HCT116 (cell line): ENCODE measurements around the gene BRPF3. TPM values are rescaled to one million over a fixed set of nuclear protein-coding genes. Genes with fewer than 3 reads are reported as not detected.

Experiments
- ATAC-seq: fragments of 200-7000 bp; cut with Tn5 transposase; 2 replicates; pipeline ENCODE4 v1.9.1; 2020; ENCODE audit warnings: mild to moderate bottlenecking, moderate library complexity
- BruUV-seq: library from RNA; stranded (reverse); fragments of 400-500 nt; replicated peaks from 2 replicates; lab custom pipeline; 2021; lab: Mats Ljungman, UMichigan
- CTCF ChIA-PET: fragments of 300-600 bp; sonication (Branson Sonifier 250); formaldehyde crosslinking; loops from one replicate; lab custom pipeline; 2021; ENCODE audit warnings: antibody characterized with exemption; lab: Charles Lee
- POLR2A ChIA-PET: fragments of 300-600, 350-600 bp; sonication (Branson Sonifier 250); formaldehyde crosslinking; loops from one replicate; lab custom pipeline; 2021; ENCODE audit warnings: antibody characterized with exemption; lab: Charles Lee
- RAD21 ChIA-PET, 2 experiments: fragments of 300-600 bp; sonication (Branson Sonifier 250); formaldehyde crosslinking; loops; one replicate each; lab custom pipeline; 2023; ENCODE audit warnings: low total read pairs in 2 of 2; ENCODE audit not compliant: uncharacterized antibody in 2 of 2, unreplicated experiment in 2 of 2, low non-redundant PET in 1 of 2; lab: Charles Lee
- DNase-seq: peaks from one replicate; pipeline ENCODE4 v3.0.0-alpha.2; 2010; ENCODE audit warnings: low read depth, low spot score
- H2AFZ ChIP-seq: fragments of 200-600 bp; shearing (Covaris generic), sonication (generic); 2 replicates; pipeline ENCODE4 v1.6.1; 2017; ENCODE audit warnings: low read depth, mixed run types, mixed read lengths, antibody characterized with exemption, low read length; ENCODE audit not compliant: poor library complexity, severe bottlenecking
- H3K27ac ChIP-seq: 2 replicates; pipeline ENCODE4 v1.5.1; 2012; ENCODE audit warnings: low read depth, low read length
- H3K27me3 ChIP-seq: fragments of 200-600 bp; sonication (generic); 2 replicates; pipeline ENCODE4 v1.6.1; 2016; ENCODE audit warnings: mixed run types, low read length, mixed read lengths; ENCODE audit not compliant: insufficient read depth
- H3K36me3 ChIP-seq, 2 experiments: fragments of 200-500 bp in 1 of 2; fragments of 200-600 bp in 1 of 2; sonication (Bioruptor generic) in 1 of 2; sonication (generic) in 1 of 2; 2 replicates each; pipeline versions ENCODE4 v1.5.1 to v1.6.1; 2014 to 2016; ENCODE audit warnings: low read length in 2 of 2, inconsistent platforms in 1 of 2, mixed read lengths in 1 of 2, mixed run types in 1 of 2; ENCODE audit not compliant: insufficient read depth in 2 of 2, control insufficient read depth in 1 of 2
- H3K4me1 ChIP-seq, 2 experiments: fragments of 200-600 bp in 1 of 2; sonication (generic) in 1 of 2; 2 replicates each; pipeline versions ENCODE4 v1.5.1 to v1.6.1; 2012 to 2017; ENCODE audit warnings: low read length in 2 of 2, inconsistent platforms in 1 of 2, mild to moderate bottlenecking in 1 of 2, mixed read lengths in 1 of 2, mixed run types in 1 of 2, moderate library complexity in 1 of 2; ENCODE audit not compliant: insufficient read depth in 2 of 2, control insufficient read depth in 1 of 2
- H3K4me2 ChIP-seq: fragments of 200-600 bp; sonication (generic); 2 replicates; pipeline ENCODE4 v1.6.1; 2017; ENCODE audit warnings: mixed run types, low read length, mixed read lengths
- H3K4me3 ChIP-seq, 2 experiments: fragments of 200-600 bp in 1 of 2; sonication (generic) in 1 of 2; replicated peaks in 1 of 2; 2 replicates each; pipeline ENCODE4 v1.5.1; 2011 to 2016; ENCODE audit warnings: low read length in 2 of 2, control low read depth in 1 of 2, low read depth in 1 of 2, mild to moderate bottlenecking in 1 of 2, mixed read lengths in 1 of 2, mixed run types in 1 of 2
- H3K79me2 ChIP-seq: fragments of 200-600 bp; sonication (generic); 2 replicates; pipeline ENCODE4 v1.6.1; 2017; ENCODE audit warnings: mild to moderate bottlenecking, mixed run types, low read length, moderate library complexity, mixed read lengths; ENCODE audit not compliant: insufficient read depth
- H3K9ac ChIP-seq: fragments of 200-600 bp; sonication (generic); 2 replicates; pipeline ENCODE4 v1.6.1; 2016; ENCODE audit warnings: low read length, mixed read lengths
- H3K9me2 ChIP-seq: fragments of 200-600 bp; sonication (generic), shearing (Covaris generic); 2 replicates; pipeline ENCODE4 v1.6.1; 2017; ENCODE audit warnings: mixed run types, mild to moderate bottlenecking, moderate library complexity; ENCODE audit not compliant: insufficient read depth
- H3K9me3 ChIP-seq, 2 experiments: fragments of 200-500 bp in 1 of 2; fragments of 200-600 bp in 1 of 2; sonication (Bioruptor generic) in 1 of 2; sonication (generic) in 1 of 2; 2 replicates each; pipeline ENCODE4 v1.6.1; 2014 to 2017; ENCODE audit warnings: low read length in 2 of 2, mixed read lengths in 2 of 2, inconsistent platforms in 1 of 2, low read depth in 1 of 2, mild to moderate bottlenecking in 1 of 2, mixed run types in 1 of 2, moderate library complexity in 1 of 2; ENCODE audit not compliant: control insufficient read depth in 1 of 2, insufficient read depth in 1 of 2
- H4K20me1 ChIP-seq: fragments of 200-600 bp; sonication (generic), shearing (Covaris generic); 2 replicates; pipeline ENCODE4 v1.6.1; 2017; ENCODE audit warnings: mixed run types, mild to moderate bottlenecking, moderate library complexity; ENCODE audit not compliant: insufficient read depth
- ATF3 ChIP-seq: IDR thresholded peaks from 2 replicates; pipeline ENCODE4 v1.6.1; 2012
- CBX3 ChIP-seq: IDR thresholded peaks from 2 replicates; pipeline ENCODE4 v1.6.1; 2012; ENCODE audit warnings: low read depth
- ELF1 ChIP-seq: IDR thresholded peaks from 2 replicates; pipeline ENCODE4 v1.6.1; 2012; ENCODE audit warnings: low read depth, borderline replicate concordance
- EZH2phosphoT487 ChIP-seq: fragments of 200-600 bp; IDR thresholded peaks from 2 replicates; pipeline ENCODE4 v1.6.1; 2018; ENCODE audit warnings: antibody characterized with exemption, borderline replicate concordance
- SRF ChIP-seq: IDR thresholded peaks from 2 replicates; pipeline ENCODE4 v1.6.1; 2012; ENCODE audit warnings: low read depth
- ZNF274 ChIP-seq: fragments of 200-500 bp; sonication (Bioruptor generic); IDR thresholded peaks from 2 replicates; pipeline ENCODE4 v1.6.1; 2014; ENCODE audit warnings: mild to moderate bottlenecking, low read depth, low read length, inconsistent platforms
- intact Hi-C: fragments of 100-400 bp; cut with micrococcal nuclease; formaldehyde crosslinking; loops from 2 replicates; pipeline ENCODE4 v1.10.0; 2022
- total RNA-seq: library from RNA; stranded (reverse); gene quantifications from one replicate; pipeline ENCODE4 v1.2.1, GENCODE V29; 2021; ENCODE audit not compliant: unreplicated experiment
- TF ChIP-seq, protein P1 (sequence below): IDR thresholded peaks from 2 replicates; pipeline ENCODE4 v1.6.1; 2012; ENCODE audit warnings: low read depth

BRPF3 gene
- total RNA-seq, 1 experiment from 2014 or later = 20.3 TPM

DNA sequence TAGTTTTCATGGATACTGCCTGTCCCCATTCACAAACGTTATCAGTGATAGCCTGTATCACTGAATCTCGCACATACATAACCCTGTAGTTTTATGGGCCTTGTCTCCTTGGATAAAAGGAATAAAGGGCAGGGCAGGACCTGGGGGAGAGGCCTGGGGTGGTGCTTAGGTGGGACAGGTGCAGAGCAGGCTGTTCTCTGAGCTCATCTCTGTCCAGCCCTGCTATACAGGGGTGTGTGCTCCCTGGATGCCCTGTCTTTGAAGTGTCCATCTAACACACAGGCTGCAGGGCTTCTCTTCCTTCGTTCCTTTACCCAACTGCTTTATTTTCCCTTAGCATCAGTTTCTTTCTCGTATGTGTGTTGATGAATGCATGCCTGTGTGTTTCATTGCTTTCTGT, 26.4 kb downstream of the BRPF3 start:
- H3K9me2 ChIP-seq = no peaks in the 10 kb centered on the region
- DNase-seq (no peak), ATAC-seq (no peak)
- TF ChIP-seq ELF1 = no peak
- TF ChIP-seq ZNF274 = no peak
- no peak for TF ChIP-seq ATF3
- TF ChIP-seq, protein P1, sequence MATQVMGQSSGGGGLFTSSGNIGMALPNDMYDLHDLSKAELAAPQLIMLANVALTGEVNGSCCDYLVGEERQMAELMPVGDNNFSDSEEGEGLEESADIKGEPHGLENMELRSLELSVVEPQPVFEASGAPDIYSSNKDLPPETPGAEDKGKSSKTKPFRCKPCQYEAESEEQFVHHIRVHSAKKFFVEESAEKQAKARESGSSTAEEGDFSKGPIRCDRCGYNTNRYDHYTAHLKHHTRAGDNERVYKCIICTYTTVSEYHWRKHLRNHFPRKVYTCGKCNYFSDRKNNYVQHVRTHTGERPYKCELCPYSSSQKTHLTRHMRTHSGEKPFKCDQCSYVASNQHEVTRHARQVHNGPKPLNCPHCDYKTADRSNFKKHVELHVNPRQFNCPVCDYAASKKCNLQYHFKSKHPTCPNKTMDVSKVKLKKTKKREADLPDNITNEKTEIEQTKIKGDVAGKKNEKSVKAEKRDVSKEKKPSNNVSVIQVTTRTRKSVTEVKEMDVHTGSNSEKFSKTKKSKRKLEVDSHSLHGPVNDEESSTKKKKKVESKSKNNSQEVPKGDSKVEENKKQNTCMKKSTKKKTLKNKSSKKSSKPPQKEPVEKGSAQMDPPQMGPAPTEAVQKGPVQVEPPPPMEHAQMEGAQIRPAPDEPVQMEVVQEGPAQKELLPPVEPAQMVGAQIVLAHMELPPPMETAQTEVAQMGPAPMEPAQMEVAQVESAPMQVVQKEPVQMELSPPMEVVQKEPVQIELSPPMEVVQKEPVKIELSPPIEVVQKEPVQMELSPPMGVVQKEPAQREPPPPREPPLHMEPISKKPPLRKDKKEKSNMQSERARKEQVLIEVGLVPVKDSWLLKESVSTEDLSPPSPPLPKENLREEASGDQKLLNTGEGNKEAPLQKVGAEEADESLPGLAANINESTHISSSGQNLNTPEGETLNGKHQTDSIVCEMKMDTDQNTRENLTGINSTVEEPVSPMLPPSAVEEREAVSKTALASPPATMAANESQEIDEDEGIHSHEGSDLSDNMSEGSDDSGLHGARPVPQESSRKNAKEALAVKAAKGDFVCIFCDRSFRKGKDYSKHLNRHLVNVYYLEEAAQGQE = no peak
- TF ChIP-seq SRF = no peak
- no peak for TF ChIP-seq EZH2phosphoT487
- TF ChIP-seq CBX3 = no peak
- no peaks in the 10 kb centered on the region for H3K27me3 ChIP-seq
- H3K36me3 ChIP-seq = peaks cover 23 to 25% of the 10 kb centered on the region in 2 experiments; a peak in 3 of 4 replicates
- RAD21 ChIA-PET = no interaction called here
- no peak overlapping the region for H3K4me2 ChIP-seq
- no peaks in the 10 kb centered on the region for H3K79me2 ChIP-seq
- intact Hi-C loops = no loop called here
- no peak overlapping the region for H3K27ac ChIP-seq
- no peak overlapping the region for H3K9ac ChIP-seq
- no TSS peak for BruUV-seq
- H2AFZ ChIP-seq = no peak overlapping the region
- H3K4me1 ChIP-seq = no peaks in the 10 kb centered on the region
- H4K20me1 ChIP-seq = no peaks in the 10 kb centered on the region
- no peak overlapping the region for H3K4me3 ChIP-seq
- H3K9me3 ChIP-seq = no peaks in the 10 kb centered on the region
- POLR2A ChIA-PET = no interaction called here
- CTCF ChIA-PET = no interaction called here
